ENCODE data around the gene TESK2. TPM values are rescaled to one million over a fixed set of nuclear protein-coding genes. Genes with fewer than 3 reads are reported as not detected.

The TESK2 gene
- total and polyA plus RNA-seq, 2 of the 8 experiments (the other 6 are each of a cell fraction or from before 2014, with no cell fraction given): 10.8 to 12.6 TPM

DNA sequence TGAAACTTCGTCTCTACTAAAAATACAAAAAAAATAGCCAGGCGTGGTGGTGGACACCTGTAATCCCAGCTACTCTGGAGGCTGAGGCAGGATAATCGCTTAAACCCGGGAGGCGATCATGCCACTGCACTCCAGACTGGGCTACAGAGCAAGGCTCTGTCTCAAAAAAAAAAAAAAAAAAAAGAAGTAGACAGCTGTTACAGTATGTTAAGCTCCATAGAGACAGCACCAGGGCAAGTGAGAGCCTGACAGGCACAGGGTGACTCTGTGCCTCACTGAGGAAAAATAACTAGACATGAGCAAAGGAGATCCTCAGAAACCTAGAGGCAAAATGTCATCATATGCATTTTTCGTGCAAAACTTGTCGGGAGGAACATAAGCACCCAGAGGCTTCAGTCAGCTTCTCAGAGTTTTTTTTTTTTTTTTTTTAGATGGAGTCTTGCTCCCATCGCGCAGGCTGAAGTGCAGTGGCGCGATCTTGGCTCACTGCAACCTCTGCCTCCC is 39.7 kb upstream of the TESK2 start (continued):
- TF ChIP-seq CBX5 (IDR thresholded peaks at IDR 0.05; ENCODE audit: low read depth, low read length) (no peak), NANOG (IDR thresholded peaks at IDR 0.05; ENCODE audit: insufficient read depth, low read depth, low read length, poor library complexity, severe bottlenecking) (no peak), EZH2 (IDR thresholded peaks at IDR 0.05; ENCODE audit: low read depth, low read length, severe bottlenecking) (no peak)
